ENCODE measurements around the gene BANK1.

DNA sequence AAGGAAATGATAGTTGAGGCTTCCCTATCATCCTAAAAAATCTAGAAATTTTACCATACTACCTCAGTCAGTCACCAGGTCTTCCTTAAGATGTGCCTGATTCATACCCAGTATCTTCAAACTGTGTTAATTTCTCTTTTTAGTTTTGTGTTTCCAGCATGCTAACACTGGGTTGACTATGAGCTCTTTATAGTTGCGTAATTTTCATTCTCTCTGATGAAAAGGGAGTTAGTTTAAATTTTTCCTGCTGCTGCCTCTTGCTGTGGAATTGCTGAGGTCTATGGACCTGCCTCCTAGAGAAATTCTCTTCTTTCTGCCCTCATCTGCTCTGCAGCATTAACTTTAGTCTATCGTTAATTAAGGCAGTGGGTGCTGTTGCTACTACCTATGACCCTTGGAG lies 66.6 kb downstream of the BANK1 start:
- TF ChIP-seq, protein P1, sequence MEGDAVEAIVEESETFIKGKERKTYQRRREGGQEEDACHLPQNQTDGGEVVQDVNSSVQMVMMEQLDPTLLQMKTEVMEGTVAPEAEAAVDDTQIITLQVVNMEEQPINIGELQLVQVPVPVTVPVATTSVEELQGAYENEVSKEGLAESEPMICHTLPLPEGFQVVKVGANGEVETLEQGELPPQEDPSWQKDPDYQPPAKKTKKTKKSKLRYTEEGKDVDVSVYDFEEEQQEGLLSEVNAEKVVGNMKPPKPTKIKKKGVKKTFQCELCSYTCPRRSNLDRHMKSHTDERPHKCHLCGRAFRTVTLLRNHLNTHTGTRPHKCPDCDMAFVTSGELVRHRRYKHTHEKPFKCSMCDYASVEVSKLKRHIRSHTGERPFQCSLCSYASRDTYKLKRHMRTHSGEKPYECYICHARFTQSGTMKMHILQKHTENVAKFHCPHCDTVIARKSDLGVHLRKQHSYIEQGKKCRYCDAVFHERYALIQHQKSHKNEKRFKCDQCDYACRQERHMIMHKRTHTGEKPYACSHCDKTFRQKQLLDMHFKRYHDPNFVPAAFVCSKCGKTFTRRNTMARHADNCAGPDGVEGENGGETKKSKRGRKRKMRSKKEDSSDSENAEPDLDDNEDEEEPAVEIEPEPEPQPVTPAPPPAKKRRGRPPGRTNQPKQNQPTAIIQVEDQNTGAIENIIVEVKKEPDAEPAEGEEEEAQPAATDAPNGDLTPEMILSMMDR (conservative IDR thresholded peaks at IDR 0.05; ENCODE audit: low read length) = no peak
- TF ChIP-seq EZH2phosphoT487 (IDR thresholded peaks at IDR 0.05; ENCODE audit: borderline replicate concordance, low read depth, low read length) = no peak
